ENCODE measurements around the gene ITGB5. TPM values are rescaled to one million over a fixed set of nuclear protein-coding genes. Genes with fewer than 3 reads are reported as not detected.

ITGB5 gene
- total RNA-seq, 1 experiment from 2014 or later: 339 TPM

DNA sequence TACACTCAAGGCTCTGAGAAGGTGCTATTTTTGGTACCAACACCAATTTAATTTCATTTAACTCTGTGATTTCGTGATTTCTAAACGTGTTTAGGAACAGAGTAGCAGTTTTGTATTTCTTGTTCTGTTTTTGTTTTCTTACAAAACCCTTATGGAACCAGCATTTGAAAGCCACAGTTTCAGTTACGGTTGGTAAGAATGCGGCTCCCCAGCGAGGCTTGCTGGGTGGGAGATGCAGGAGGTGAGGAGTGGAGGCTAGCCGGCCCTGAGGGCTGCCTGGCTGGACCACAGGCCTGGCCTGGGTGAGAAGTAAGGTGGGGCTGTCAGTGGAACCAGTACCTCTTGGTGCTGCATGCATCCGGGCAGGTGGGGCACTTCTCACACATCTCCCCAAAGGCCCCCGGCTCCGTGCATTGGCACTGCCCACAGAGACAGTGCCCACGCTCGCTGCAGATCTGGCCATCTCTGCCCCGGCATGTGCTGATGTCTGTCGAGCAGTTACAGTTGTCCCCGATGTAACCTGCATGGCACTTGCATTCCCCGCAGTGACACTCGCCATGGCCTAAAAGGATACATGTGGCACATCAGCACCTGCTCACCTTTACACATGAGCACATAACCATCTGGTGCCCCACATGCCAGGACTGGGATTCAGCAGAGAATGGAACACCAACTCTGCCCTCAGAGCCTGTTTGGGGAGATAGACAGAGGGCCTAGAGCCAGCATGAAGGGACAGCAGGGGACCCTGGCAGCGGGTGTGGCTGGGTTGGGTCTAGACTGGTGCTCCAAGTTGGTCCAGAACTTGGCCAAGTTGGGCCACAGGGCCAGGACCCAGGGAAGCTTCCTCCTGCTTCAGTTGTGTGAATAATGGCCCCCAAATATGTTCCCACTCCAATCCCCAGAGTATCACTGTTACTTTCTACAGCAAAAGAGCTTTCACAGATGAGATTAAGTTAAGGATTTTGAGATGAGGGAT is 113.5 kb downstream of the ITGB5 start:
- POLR2A ChIA-PET: interaction anchor here (0.7 kb wide), 1 partner anchor 14 kb away, joined by 3 read pairs; no protein-coding TSS in a partner anchor
- Mint-ChIP-seq H3K4me1 (peaks cover 42% of the 10 kb centered on the region), H3K27me3 (ENCODE audit: low read depth) (no peaks in the 10 kb centered on the region), H3K4me3 (no peak overlapping the region), H3K36me3 (peaks cover 71% of the 10 kb centered on the region), H3K9me3 (no peaks in the 10 kb centered on the region), H3K27ac (peak overlapping the region; percentile 89)
- DNase-seq (ENCODE audit: low spot score) (no peak), ATAC-seq (no peak)
- TF ChIP-seq AR (CRISPR knock-in tag; IDR thresholded peaks at IDR 0.05): no peak
- TF ChIP-seq GTF2I (CRISPR knock-in tag; conservative IDR thresholded peaks at IDR 0.05): no peak
- TF ChIP-seq ZNF219 (CRISPR knock-in tag; IDR thresholded peaks at IDR 0.05; ENCODE audit: borderline replicate concordance): no peak
- no peak for TF ChIP-seq ZNF396 (CRISPR knock-in tag; IDR thresholded peaks at IDR 0.05; ENCODE audit: borderline replicate concordance)
- no peak for TF ChIP-seq ZBTB21 (CRISPR knock-in tag; IDR thresholded peaks at IDR 0.05; ENCODE audit: borderline replicate concordance)
- TF ChIP-seq GRHL2 (CRISPR knock-in tag; IDR thresholded peaks at IDR 0.05; ENCODE audit: insufficient replicate concordance, severe bottlenecking): no peak
- TF ChIP-seq NFYB (CRISPR knock-in tag; conservative IDR thresholded peaks at IDR 0.05; ENCODE audit: low read depth): no peak
- no peak for TF ChIP-seq NR3C1 (CRISPR knock-in tag; conservative IDR thresholded peaks at IDR 0.05; ENCODE audit: low read depth)
- TF ChIP-seq CTCF (IDR thresholded peaks at IDR 0.05): no peak
- no peak for TF ChIP-seq SP1 (CRISPR knock-in tag; conservative IDR thresholded peaks at IDR 0.05)
- no peak for TF ChIP-seq ZNF423 (CRISPR knock-in tag; IDR thresholded peaks at IDR 0.05)
- no peak for TF ChIP-seq FOXP4 (CRISPR knock-in tag; IDR thresholded peaks at IDR 0.05)
- TF ChIP-seq STAT6 (CRISPR knock-in tag; conservative IDR thresholded peaks at IDR 0.05; ENCODE audit: low read depth): no peak
- TF ChIP-seq ATF2 (CRISPR knock-in tag; IDR thresholded peaks at IDR 0.05; ENCODE audit: borderline replicate concordance, low read depth): no peak
- no peak for TF ChIP-seq ZMAT4 (CRISPR knock-in tag; IDR thresholded peaks at IDR 0.05)
- TF ChIP-seq KAT7 (CRISPR knock-in tag; IDR thresholded peaks at IDR 0.05; ENCODE audit: borderline replicate concordance): no peak
- no peak for TF ChIP-seq MXD4 (CRISPR knock-in tag; IDR thresholded peaks at IDR 0.05; ENCODE audit: borderline replicate concordance)
- TF ChIP-seq ATF6 (CRISPR knock-in tag; IDR thresholded peaks at IDR 0.05): no peak
- no peak for TF ChIP-seq JAZF1 (CRISPR knock-in tag; IDR thresholded peaks at IDR 0.05)
- CTCF ChIA-PET: interaction anchor here (0.6 to 1.6 kb wide), 7 partner anchors 12 to 193 kb away, joined by 3 to 13 read pairs (median 3); no protein-coding TSS in a partner anchor

Measured in WTC11 (cell line).